Ramos (cell line): ENCODE results near the gene BICDL1.

Experiments used
- in situ Hi-C: fragments of 300-500 bp; cut with MboI; formaldehyde crosslinking; loops from one replicate; pipeline ENCODE4 v1.14.3; 2022; ENCODE audit warnings: low sequenced_read_pairs; ENCODE audit not compliant: unreplicated experiment

The BICDL1 gene

DNA sequence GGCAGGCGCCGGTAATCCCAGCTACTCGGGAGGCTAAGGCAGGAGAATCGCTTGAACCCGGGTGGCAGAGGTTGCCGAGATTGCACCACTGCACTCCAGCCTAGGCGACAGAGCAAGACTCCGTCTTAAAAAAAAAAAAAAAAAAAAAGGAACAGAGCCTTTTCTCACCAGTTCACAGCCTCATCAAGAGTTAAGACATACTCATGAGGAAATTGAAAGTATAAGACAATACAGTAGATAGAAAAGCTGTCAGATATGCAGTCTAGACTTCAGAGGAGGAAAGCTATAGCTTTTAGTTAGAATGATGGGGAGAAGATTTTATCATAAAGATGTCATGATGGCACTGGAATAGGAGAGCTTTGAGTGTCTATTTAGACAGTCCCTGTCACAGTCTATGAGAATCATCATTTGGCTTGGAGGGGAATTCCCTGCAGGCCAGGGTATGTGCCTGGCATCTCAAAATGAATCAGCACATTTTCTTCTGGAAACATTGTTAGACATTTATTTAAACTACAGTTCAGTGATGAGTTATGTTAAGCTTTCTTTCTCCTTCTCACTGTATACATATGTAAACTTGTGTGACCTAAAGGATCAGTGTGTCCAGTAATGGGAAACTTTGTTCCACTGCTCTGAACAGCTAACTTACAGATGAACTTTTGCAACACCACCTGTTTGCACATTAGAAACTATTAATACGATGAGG lies 130.4 kb downstream of the BICDL1 start:
- in situ Hi-C loops = no loop called here

- in situ Hi-C loops = no loop called here
Measured at GRCh38 chr12:120121343-120121742, 132.3 kb downstream of the BICDL1 start.

- in situ Hi-C loops = no loop called here
Measured at GRCh38 chr12:120121766-120122293, 132.8 kb downstream of the BICDL1 start.

- in situ Hi-C loops = no loop called here
Measured at GRCh38 chr12:120125029-120125428, 136.0 kb downstream of the BICDL1 start.

- in situ Hi-C loops = no loop called here
Measured at GRCh38 chr12:120125792-120126634, 137.0 kb downstream of the BICDL1 start.

- in situ Hi-C loops = no loop called here
Measured at GRCh38 chr12:120126635-120127005, 137.6 kb downstream of the BICDL1 start.

DNA sequence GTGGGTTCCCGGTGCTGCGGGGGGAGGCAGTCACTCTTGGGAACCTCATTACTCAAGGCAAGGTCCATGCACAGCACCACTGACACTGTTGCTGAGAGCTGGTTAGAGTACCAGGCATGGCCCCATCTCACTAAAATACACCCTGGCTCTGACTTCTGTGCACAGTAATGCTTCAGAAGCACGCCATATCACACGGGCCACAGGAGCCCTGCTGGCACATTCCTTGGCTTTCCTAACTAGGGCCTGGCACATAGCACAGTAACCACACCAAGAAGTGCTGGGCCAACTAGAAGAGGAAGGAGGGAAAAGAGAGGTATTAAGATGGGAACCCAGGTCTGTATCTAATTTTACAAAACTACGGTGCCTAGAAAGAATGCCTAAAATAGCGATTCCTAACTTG lies 141.0 kb downstream of the BICDL1 start:
- in situ Hi-C loops = no loop called here

DNA sequence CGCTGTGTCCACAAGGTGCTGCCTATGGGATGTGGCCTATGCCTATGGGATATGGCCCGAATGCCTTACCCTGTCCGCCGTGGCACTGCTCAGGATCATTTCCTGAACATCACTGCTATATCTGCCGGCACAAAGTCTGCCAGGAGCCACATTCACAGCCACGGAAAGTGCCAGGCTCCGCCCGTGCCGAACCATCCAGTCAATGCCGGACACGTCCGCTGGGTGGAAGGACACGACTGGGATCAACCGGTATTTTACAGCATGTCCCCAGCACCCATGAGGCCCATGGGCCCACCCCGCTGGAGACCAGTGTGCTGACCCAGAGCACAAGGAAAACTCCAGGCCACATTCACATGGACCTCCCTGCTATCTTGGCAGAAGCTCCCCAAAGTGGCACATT lies 142.1 kb downstream of the BICDL1 start:
- in situ Hi-C loops = no loop called here

DNA sequence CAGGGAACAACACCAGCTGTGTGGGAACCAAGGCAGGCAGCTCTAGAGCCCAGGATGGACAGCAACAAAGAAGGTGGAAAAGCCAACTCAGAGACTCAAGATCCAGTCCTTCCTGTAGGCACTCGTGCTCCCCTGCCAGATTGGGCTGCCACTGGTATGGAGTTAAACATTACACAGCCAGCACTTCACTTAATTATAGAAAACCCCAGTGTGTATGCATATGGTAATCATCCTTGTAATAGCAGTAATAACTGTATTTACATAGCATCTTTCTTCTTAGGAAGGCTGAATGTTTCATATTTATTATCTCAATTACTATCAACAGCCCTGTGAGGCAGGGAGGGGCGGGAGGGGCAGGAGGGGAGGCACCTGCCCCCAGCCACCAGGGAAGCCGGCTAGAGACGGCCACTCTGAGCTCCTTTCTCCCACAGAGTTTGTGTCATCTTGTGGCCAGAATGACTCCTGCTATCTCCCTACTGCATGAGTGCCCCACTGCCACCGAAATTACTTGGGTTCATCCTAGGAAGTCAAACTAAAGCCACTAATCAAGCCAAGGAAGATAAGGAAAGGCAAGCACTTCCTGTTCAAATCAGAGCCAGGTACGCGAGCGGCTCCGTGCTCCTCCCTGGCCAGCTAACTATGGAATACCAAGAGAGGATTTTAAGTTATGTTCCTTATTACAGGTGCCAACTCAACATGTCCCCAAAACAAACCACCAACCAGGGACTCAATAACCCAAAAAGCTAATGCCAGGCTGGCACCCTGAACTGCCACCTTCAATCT lies 143.2 kb downstream of the BICDL1 start:
- in situ Hi-C loops = no loop called here

GRCh38 chr12:120132863-120133385 lies 143.9 kb downstream of the BICDL1 start:
- in situ Hi-C loops = no loop called here

GRCh38 chr12:120134307-120134980 lies 145.4 kb downstream of the BICDL1 start:
- in situ Hi-C loops = no loop called here

- in situ Hi-C loops = no loop called here
Measured at GRCh38 chr12:120136093-120136770, 147.2 kb downstream of the BICDL1 start.

DNA sequence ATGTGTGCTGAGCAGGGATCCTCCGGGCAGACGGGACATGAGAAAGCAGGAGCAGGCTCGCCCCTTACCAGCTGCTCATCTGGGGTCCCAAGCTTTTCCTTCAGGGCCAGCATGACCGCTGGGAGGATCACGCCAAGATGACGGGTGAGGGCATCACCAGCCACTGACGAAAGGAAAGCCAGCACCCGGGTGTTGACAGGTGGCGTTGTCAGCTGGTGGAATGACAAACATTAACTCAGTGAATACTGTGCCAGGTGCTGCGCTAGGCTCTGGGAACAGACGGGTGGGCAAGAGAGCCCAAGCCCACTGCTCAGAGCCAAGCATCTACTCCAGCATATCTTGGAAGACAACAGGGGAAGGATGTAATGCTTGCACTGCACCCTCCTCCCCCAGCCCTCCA lies 148.8 kb downstream of the BICDL1 start:
- in situ Hi-C loops = no loop called here

GRCh38 chr12:120138366-120138765 lies 149.3 kb downstream of the BICDL1 start:
- in situ Hi-C loops = no loop called here

DNA sequence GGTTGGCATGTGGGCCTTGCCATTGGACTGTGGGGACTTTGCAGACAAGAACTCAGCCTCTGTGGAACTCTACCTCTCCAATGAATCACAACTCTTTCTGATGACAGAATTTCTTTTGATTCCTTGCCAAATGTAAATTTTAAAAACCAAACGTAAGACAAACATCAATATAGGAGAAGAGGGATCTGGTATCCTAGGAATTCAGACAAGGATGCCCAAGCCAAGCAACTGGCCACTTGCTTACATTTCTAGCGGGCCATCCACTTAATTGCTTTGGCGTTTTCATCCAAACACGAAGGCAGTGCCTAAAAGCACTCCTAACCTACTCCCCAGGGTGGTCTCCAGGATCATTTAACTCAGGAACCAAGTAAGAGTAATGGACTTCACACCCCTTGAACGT lies 150.9 kb downstream of the BICDL1 start:
- in situ Hi-C loops = no loop called here

DNA sequence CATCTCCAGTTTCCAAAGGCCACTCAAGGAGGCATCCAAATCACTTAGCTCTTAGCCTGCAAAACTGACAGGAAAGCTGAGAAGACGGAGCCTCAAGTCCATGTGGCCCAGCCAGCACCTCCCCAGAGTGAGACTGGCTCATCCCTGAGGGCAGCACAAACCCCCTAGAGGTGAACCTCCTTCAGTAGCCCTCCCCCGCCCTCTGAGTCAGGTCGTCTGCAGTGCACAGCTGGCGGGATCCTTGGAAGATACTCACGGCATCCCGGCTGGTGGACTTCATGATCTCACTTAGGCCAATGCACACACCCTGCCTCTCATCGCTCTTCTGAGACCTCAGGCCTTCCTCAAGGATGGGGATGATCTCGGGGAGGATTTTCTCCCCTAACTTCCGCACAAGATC lies 151.6 kb downstream of the BICDL1 start:
- in situ Hi-C loops = no loop called here

- in situ Hi-C loops = no loop called here
Measured at GRCh38 chr12:120141336-120141735, 152.3 kb downstream of the BICDL1 start.

- in situ Hi-C loops = no loop called here
Measured at GRCh38 chr12:120142231-120142877, 153.3 kb downstream of the BICDL1 start.
